Liver (tissue), 9 donors: ENCODE results near the gene SLX4. TPM values are rescaled to one million over a fixed set of nuclear protein-coding genes. Genes with fewer than 3 reads are reported as not detected.

Experiments
- DNase-seq: peaks from one replicate; pipeline ENCODE4 v3.0.0-alpha.2; 2017; ENCODE audit warnings: low spot score
- H3K27ac ChIP-seq, 2 donors: one replicate each; pipeline ENCODE4 v1.7.0; 2013; ENCODE audit warnings: inconsistent platforms in 2 of 2, low read length in 2 of 2, control low read depth in 1 of 2, low read depth in 1 of 2, mild to moderate bottlenecking in 1 of 2
- H3K27me3 ChIP-seq, 4 donors: one replicate each; pipeline versions ENCODE4 v1.6.1 to v1.7.0; 2013; ENCODE audit warnings: low read length in 3 of 4, inconsistent platforms in 1 of 4, mild to moderate bottlenecking in 1 of 4, moderate library complexity in 1 of 4; ENCODE audit not compliant: control insufficient read depth in 4 of 4, insufficient read depth in 4 of 4
- H3K36me3 ChIP-seq, 4 donors: one replicate each; pipeline versions ENCODE4 v1.6.1 to v1.7.0; 2013; ENCODE audit warnings: low read length in 3 of 4, mild to moderate bottlenecking in 3 of 4, low read depth in 1 of 4, moderate library complexity in 1 of 4; ENCODE audit not compliant: control insufficient read depth in 4 of 4, insufficient read depth in 3 of 4
- H3K4me1 ChIP-seq, 4 donors: one replicate each; pipeline versions ENCODE4 v1.6.1 to v1.7.0; 2013; ENCODE audit warnings: low read length in 3 of 4, mild to moderate bottlenecking in 3 of 4, moderate library complexity in 1 of 4; ENCODE audit not compliant: control insufficient read depth in 4 of 4, insufficient read depth in 4 of 4
- H3K4me3 ChIP-seq, 3 donors: one replicate each; pipeline versions ENCODE4 v1.6.1 to v1.7.0; 2013; ENCODE audit warnings: low read length in 3 of 3, control low read depth in 1 of 3, low read depth in 1 of 3, mild to moderate bottlenecking in 1 of 3
- H3K9ac ChIP-seq, 2 donors: one replicate each; pipeline ENCODE4 v1.7.0; 2013; ENCODE audit warnings: low read length in 2 of 2, mild to moderate bottlenecking in 2 of 2, moderate library complexity in 2 of 2, control low read depth in 1 of 2, low read depth in 1 of 2
- H3K9me3 ChIP-seq, 4 donors: one replicate each; pipeline versions ENCODE4 v1.6.1 to v1.7.0; 2013; ENCODE audit warnings: low read length in 3 of 4; ENCODE audit not compliant: control insufficient read depth in 4 of 4
- ATF3 ChIP-seq: IDR thresholded peaks from 2 replicates; pipeline ENCODE4 v1.6.1; 2016; ENCODE audit warnings: antibody characterized with exemption
- CTCF ChIP-seq: fragments of 150-350 bp; IDR thresholded peaks from 2 replicates; pipeline ENCODE4 v1.5.1; 2017; ENCODE audit warnings: improper control_type of control experiment, low read depth, low read length; ENCODE audit not compliant: missing input control
- EGR1 ChIP-seq, 2 donors: IDR thresholded peaks; 2 replicates each; pipeline ENCODE4 v1.6.1; 2016 to 2018; ENCODE audit warnings: antibody characterized with exemption in 2 of 2, low read depth in 2 of 2
- FOXA1 ChIP-seq: IDR thresholded peaks from 2 replicates; pipeline ENCODE4 v1.6.1; 2016; ENCODE audit warnings: antibody characterized with exemption
- FOXA2 ChIP-seq: IDR thresholded peaks from 2 replicates; pipeline ENCODE4 v1.6.1; 2016; ENCODE audit warnings: antibody characterized with exemption
- GABPA ChIP-seq, 2 donors: IDR thresholded peaks in 1 of 2; conservative IDR thresholded peaks in 1 of 2; 2 replicates each; pipeline ENCODE4 v1.6.1; 2016; ENCODE audit warnings: antibody characterized with exemption in 2 of 2, mild to moderate bottlenecking in 1 of 2, moderate library complexity in 1 of 2
- HNF4A ChIP-seq, 2 donors: conservative IDR thresholded peaks; 2 replicates each; pipeline ENCODE4 v1.6.1; 2016; ENCODE audit warnings: antibody characterized with exemption in 2 of 2, mild to moderate bottlenecking in 2 of 2
- HNF4G ChIP-seq: IDR thresholded peaks from 2 replicates; pipeline ENCODE4 v1.6.1; 2016; ENCODE audit warnings: antibody characterized with exemption
- JUND ChIP-seq, 2 donors: IDR thresholded peaks; 2 replicates each; pipeline ENCODE4 v1.6.1; 2016; ENCODE audit warnings: antibody characterized with exemption in 2 of 2
- RXRA ChIP-seq, 2 donors: IDR thresholded peaks; 2 replicates each; pipeline ENCODE4 v1.6.1; 2017 to 2018; ENCODE audit warnings: antibody characterized with exemption in 2 of 2, mild to moderate bottlenecking in 1 of 2
- TAF1 ChIP-seq: conservative IDR thresholded peaks from 2 replicates; pipeline ENCODE4 v1.6.1; 2016; ENCODE audit warnings: antibody characterized with exemption, mild to moderate bottlenecking
- YY1 ChIP-seq: IDR thresholded peaks from 2 replicates; pipeline ENCODE4 v1.6.1; 2016; ENCODE audit warnings: antibody characterized with exemption, mild to moderate bottlenecking
- WGBS: extraction: QIAGEN DNeasy Blood & Tissue Kit; methylation state at CpG from one replicate; pipeline ENCODE4 v1.1.7; 2013; 5-methylcytosine and 5-hydroxymethylcytosine counted together
- polyA plus RNA-seq, 2 donors: library from polyadenylated mRNA; stranded (reverse) in 1 of 2; unstranded in 1 of 2; fragments of 200-250 nt in 1 of 2; fragments of >200 nt in 1 of 2; fragmentation: Nextera tagmentation in 1 of 2; extraction: Ambion mirVana in 1 of 2; gene quantifications; one replicate each; pipeline versions ENCODE4 v1.2.1 to v1.2.3, GENCODE V29; 2013 to 2015
- total RNA-seq, 2 donors: library from RNA; depleted of rRNA; stranded (reverse); fragments of >200 nt; gene quantifications; one replicate each; pipeline ENCODE4 v1.2.3, GENCODE V29; 2014
- TF ChIP-seq, protein P1 (sequence below): IDR thresholded peaks from 2 replicates; pipeline ENCODE4 v1.6.1; 2016; ENCODE audit warnings: antibody characterized with exemption, mild to moderate bottlenecking
- TF ChIP-seq, protein P2 (sequence below): IDR thresholded peaks from 2 replicates; pipeline ENCODE4 v1.6.1; 2016; ENCODE audit warnings: antibody characterized with exemption
- donor health status: healthy.
- donor health status: healthy.
- donor health status: healthy.
- donor health status: healthy.
- donor health status: healthy.

SLX4 gene
- total and polyA plus RNA-seq, 4 donors = 0.32 to 4.9 (median 1.3) TPM

DNA sequence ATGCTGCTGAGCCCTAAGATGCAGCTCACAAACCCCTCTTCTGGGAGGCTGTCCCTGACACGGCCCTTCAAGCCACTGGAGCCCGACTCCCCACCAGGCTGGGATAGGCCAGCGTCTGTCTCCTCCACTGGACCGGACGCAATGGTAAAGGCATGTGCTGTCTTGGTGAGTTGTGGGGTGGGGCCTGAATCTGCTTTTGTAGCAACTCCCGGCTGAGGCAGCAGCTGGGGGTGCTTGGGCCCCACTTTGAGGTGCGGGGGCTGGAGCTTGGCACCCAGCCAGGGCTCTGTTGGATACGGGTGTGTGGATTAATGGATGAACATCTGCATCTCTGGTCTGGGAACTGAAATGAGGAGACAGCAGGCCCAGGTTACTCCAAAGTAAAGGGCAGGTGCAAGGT lies 30.7 kb downstream of the SLX4 start:
- H3K36me3 ChIP-seq = peaks cover 0 to 7% (median 1%) of the 10 kb centered on the region in 4 donors
- DNase-seq = no peak
- no peak overlapping the region for H3K4me3 ChIP-seq
- no peaks in the 10 kb centered on the region for H3K9me3 ChIP-seq
- peaks cover 0 to 2% (median 0%) of the 10 kb centered on the region in 4 donors for H3K4me1 ChIP-seq
- no peak overlapping the region for H3K9ac ChIP-seq
- 90% methylated on average over 8 of the region's 8 CpGs for WGBS
- peaks cover 0 to 2% (median 0%) of the 10 kb centered on the region in 4 donors for H3K27me3 ChIP-seq
- TF ChIP-seq HNF4A (conservative IDR thresholded peaks at IDR 0.05) = no peak
- no peak for TF ChIP-seq JUND (IDR thresholded peaks at IDR 0.05)
- TF ChIP-seq, protein P1, sequence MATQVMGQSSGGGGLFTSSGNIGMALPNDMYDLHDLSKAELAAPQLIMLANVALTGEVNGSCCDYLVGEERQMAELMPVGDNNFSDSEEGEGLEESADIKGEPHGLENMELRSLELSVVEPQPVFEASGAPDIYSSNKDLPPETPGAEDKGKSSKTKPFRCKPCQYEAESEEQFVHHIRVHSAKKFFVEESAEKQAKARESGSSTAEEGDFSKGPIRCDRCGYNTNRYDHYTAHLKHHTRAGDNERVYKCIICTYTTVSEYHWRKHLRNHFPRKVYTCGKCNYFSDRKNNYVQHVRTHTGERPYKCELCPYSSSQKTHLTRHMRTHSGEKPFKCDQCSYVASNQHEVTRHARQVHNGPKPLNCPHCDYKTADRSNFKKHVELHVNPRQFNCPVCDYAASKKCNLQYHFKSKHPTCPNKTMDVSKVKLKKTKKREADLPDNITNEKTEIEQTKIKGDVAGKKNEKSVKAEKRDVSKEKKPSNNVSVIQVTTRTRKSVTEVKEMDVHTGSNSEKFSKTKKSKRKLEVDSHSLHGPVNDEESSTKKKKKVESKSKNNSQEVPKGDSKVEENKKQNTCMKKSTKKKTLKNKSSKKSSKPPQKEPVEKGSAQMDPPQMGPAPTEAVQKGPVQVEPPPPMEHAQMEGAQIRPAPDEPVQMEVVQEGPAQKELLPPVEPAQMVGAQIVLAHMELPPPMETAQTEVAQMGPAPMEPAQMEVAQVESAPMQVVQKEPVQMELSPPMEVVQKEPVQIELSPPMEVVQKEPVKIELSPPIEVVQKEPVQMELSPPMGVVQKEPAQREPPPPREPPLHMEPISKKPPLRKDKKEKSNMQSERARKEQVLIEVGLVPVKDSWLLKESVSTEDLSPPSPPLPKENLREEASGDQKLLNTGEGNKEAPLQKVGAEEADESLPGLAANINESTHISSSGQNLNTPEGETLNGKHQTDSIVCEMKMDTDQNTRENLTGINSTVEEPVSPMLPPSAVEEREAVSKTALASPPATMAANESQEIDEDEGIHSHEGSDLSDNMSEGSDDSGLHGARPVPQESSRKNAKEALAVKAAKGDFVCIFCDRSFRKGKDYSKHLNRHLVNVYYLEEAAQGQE = no peak
- TF ChIP-seq, protein P2, sequence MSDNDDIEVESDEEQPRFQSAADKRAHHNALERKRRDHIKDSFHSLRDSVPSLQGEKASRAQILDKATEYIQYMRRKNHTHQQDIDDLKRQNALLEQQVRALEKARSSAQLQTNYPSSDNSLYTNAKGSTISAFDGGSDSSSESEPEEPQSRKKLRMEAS = no peak
- no peak for TF ChIP-seq FOXA1
- no peak for TF ChIP-seq HNF4G
- no peak for TF ChIP-seq EGR1 (IDR thresholded peaks at IDR 0.05; ENCODE audit: low read depth in 2 of 2)
- TF ChIP-seq GABPA (IDR thresholded peaks at IDR 0.05 in 1 of 2, conservative IDR thresholded peaks at IDR 0.05 in 1 of 2) = no peak
- TF ChIP-seq FOXA2 = no peak
- no peak for TF ChIP-seq CTCF
- TF ChIP-seq ATF3 = no peak
- TF ChIP-seq TAF1 = no peak
- no peak for TF ChIP-seq RXRA (IDR thresholded peaks at IDR 0.05)
- no peak for TF ChIP-seq YY1
- H3K27ac ChIP-seq = no peak overlapping the region

- peaks cover 0 to 2% (median 0%) of the 10 kb centered on the region in 4 donors for H3K4me1 ChIP-seq
- H3K36me3 ChIP-seq = peaks cover 0 to 7% (median 1%) of the 10 kb centered on the region in 4 donors
- no peak overlapping the region for H3K4me3 ChIP-seq
- TF ChIP-seq, protein P1 = no peak
- TF ChIP-seq YY1 (no peak), HNF4G (no peak), GABPA (IDR thresholded peaks at IDR 0.05 in 1 of 2, conservative IDR thresholded peaks at IDR 0.05 in 1 of 2) (no peak), RXRA (IDR thresholded peaks at IDR 0.05) (no peak), FOXA1 (no peak), TAF1 (no peak)
- TF ChIP-seq, protein P2 = no peak
- no peaks in the 10 kb centered on the region for H3K9me3 ChIP-seq
- no peak overlapping the region for H3K9ac ChIP-seq
- H3K27me3 ChIP-seq = peaks cover 0 to 2% (median 0%) of the 10 kb centered on the region in 4 donors
- 88% methylated on average over 11 of the region's 11 CpGs for WGBS
- H3K27ac ChIP-seq = no peak overlapping the region
- DNase-seq = no peak
These were observed 31.2 kb downstream of the SLX4 start for GRCh38 chr16:3580251-3580651.
